Stimulated activated CD4-positive, alpha-beta T cell treated with anti-CD3 and anti-CD28 coated beads, TNF-alpha, amount 100 ng/mL, for 4 hours (primary cell): ENCODE data around the gene SOAT2.
"Not testable (repeated sequence)": the region's sequence is repeated elsewhere in the genome, so short reads cannot be mapped to it uniquely, and the experiment has no call there.

Experiments
- DNase-seq, 3 experiments: peaks; one replicate each; pipeline ENCODE4 v3.0.0-alpha.2; 2020; ENCODE audit warnings: low read depth in 3 of 3

The SOAT2 gene

GRCh38 chr12:53079226-53080117 lies 23.8 kb upstream of the SOAT2 start, which contains the start of gene SPRYD3:
Gene SPRYD3 (minus strand): TSS chr12:53079390. CDS start chr12:53079333, 57 bp downstream.
- peak; percentile 94 to 95 (median 94) for DNase-seq

DNA sequence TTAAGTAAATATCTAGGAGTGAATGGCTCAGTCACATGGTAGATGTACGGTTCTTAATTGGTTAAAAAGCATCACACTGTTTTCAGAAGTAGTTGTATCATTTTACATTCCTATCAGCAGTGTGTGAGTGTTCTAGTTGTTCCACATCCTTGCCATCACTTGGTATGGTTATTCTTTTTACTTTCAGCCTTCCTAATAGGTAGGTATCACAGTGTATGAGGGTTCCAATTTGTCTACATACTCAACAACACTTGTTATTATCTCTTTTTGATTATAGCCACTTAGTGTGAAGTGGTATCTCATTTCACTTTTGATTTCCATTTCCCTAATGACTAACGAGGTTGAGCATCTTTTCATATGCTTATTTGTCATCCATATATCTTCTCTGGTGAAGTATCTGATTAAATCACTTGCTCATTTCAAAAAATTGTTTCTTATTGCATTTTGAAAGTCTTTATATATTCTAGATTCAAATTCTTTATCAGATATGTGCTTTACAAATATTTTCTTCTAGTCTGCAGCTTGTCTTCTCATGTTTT lies 20.6 kb upstream of the SOAT2 start:
- no peak for DNase-seq

- DNase-seq: no peak
Observed at GRCh38 chr12:53086361-53086760, 16.9 kb upstream of the SOAT2 start.

GRCh38 chr12:53090105-53090504 lies 13.2 kb upstream of the SOAT2 start:
- no peak for DNase-seq

DNA sequence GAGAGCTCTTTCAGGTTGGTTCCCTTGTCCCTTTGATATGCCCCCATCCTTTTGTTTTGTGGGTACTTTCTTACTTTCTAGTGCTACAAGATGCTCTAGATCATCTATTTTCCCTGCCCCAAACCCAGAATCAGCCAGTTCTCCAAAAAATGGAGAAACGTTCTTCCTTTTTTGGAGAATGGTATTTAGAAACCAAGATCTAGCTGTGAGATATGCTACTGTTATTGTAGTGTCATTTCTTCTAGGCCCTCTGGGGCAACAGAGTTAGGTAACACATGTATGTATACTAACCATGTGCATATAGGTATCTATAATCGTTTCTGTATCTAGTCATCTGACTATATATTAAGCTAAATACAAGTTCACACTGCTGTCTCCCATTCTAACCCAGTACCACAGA lies 12.7 kb upstream of the SOAT2 start:
- DNase-seq: no peak

DNA sequence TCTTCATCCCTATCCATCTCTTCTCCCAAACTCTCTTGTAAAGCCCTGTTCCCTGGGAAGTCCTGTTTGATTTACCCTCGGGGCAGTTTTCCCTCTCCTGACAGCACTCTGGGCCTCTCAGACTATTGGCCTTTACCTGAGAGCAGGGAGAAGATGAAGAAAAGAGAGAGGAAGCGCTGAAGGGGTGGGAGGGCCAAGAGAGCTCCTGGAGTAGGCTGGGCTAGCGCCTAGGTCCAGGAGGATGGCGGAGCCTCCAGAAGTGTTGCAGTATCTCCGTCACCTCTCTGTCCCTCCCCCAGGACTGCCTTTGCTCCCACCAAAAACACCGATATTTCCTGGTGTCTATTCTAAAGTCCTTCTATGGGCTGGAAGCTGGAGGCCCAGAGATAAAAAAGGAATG lies 11.5 kb upstream of the SOAT2 start:
- DNase-seq: no peak

- no peak for DNase-seq
Observed at GRCh38 chr12:53093777-53094393, 9.4 kb upstream of the SOAT2 start.

- no peak for DNase-seq
Observed at GRCh38 chr12:53094394-53094787, 8.9 kb upstream of the SOAT2 start.

DNA sequence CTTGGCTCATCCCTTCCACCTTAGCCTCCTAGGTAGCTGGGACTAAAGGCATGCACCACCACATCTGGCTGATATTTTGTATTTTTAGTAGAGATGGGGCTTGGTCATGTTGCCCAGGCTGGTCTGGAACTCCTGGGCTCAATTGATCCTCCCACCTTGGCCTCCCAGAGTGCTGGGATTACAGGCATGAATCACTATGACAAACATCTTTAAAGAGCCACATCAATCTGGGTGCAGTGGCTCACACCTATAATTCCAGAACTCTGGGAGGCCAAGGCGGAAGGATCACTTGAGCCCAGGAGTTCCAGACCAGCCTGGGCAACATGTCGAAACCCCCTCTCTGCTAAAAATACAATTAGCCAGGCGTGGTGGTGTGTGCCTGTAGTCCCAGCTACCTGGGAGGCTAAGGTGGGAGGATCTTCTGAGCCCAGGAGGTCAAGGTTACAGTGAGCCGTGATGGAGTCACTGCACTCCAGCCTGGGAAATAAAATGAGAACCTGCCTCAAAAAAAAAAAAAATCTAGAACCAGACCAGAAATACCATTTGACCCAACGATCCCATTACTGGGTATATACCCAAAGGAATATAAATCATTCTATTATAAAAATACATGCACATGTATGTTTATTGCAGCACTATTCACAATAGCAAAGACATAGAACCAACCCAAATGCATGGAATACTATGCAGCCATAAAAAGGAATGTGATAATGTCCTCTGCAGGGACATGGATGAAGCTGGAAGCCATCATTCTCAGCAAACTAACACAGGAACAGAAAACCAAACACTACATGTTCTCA lies 8.3 kb upstream of the SOAT2 start:
- DNase-seq: not testable (repeated sequence)

DNA sequence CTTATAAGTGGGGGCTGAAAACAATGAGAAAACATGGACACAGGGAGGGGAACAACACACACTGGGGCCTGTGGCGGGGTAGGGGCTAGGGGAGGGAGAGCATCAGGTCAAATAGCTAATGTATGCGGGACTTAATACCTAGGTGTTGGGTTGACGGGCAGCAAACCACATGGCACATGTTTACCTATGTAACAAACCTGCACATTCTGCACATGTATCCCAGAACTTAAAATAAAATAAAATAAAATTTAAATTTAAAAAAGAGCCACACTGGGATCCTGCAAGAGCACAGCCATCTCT lies 7.7 kb upstream of the SOAT2 start:
- not testable (repeated sequence) for DNase-seq

GRCh38 chr12:53096089-53096741 lies 7.1 kb upstream of the SOAT2 start:
- DNase-seq: no peak

- no peak for DNase-seq
Observed at GRCh38 chr12:53096759-53097158, 6.5 kb upstream of the SOAT2 start.

DNA sequence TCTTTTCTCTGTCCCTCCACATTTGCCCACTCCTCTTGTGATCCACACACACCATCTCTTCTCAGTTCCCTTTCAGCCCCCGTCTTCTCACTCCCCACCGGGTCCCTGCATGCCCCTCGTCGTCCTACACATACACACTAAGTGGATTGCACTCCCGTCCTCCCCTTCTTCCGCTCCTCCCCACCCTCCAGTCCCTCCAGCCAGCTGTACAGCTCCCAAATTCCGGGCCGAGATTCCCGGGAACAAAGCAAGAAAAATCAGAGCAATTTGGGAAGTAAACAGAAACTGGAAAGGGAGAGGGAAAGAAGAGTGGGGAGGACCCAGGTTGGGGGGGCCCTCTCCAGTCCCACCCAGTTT lies 6.1 kb upstream of the SOAT2 start:
- no peak for DNase-seq

- DNase-seq: peak in 2 of 3 experiments; percentile 22 to 36
Observed at GRCh38 chr12:53097564-53098353, 5.5 kb upstream of the SOAT2 start, which contains the start of gene IGFBP6. Gene IGFBP6 (plus strand): TSS chr12:53097667. CDS start chr12:53097718, 51 bp downstream.

DNA sequence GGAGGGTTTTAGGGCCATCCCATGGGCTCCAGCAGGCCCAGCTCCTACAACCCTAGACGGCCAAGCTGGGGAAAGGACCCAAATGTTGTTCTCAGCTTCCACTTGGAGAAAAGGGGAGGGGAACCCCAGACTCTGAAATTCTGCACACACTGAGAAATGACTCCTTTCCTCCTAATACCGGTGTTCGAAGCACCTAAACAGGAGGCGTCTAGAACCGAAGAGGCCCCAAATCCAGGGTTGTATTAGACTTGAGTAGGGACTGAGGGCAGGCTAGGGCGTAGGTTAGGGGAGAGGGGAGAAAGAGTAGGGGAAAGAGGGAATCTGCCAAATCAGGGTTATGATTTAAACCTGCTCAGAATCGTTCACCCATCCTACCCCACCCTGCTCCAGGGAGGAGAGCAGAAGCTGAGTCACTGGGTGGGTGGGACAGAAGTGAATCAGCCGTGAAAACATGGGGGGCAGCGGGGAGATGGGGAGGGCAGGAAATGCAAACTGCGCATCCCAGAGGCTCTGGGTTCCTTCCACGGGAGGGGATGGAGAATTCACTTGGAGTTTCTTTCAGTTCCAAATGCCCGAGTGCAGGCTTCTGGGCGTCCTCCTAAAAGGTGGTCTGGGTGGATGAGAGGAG lies 4.8 kb upstream of the SOAT2 start:
- DNase-seq: no peak

GRCh38 chr12:53099071-53099882 lies 4.0 kb upstream of the SOAT2 start:
- peak; percentile 76 to 78 (median 76) for DNase-seq

GRCh38 chr12:53100466-53101151 lies 2.7 kb upstream of the SOAT2 start:
- no peak for DNase-seq

GRCh38 chr12:53101266-53101665 lies 2.0 kb upstream of the SOAT2 start:
- DNase-seq: no peak
